Myocyte (in vitro differentiated cells): ENCODE data around the gene SNRPD2. TPM values are rescaled to one million over a fixed set of nuclear protein-coding genes. Genes with fewer than 3 reads are reported as not detected.
A peak's percentile ranks its signal among the peaks of the same experiment; 100 is the strongest.

Experiments
- microRNA counts: library from miRNA; unstranded; fragments of <30 nt; microRNA quantifications from one replicate; lab custom pipeline; 2016
- microRNA-seq: library from miRNA; unstranded; fragments of <30 nt; microRNA quantifications from one replicate; pipeline ENCODE4, GENCODE V29; 2016
- total RNA-seq: library from RNA; depleted of rRNA; stranded (reverse); fragments of >200 nt; gene quantifications from 2 replicates; pipeline ENCODE4 v1.2.3, GENCODE V29; 2014

SNRPD2 gene
- total RNA-seq, 1 donor from 2014 or later = 132 TPM

MicroRNA genes within 50 kb of the gene (microRNA counts, 767-probe panel; counts per million panel counts)
- microRNA hsa-miR-330-3p (lab: Ali Mortazavi, UCI) (not detected), microRNA hsa-miR-330-5p (lab: Ali Mortazavi, UCI) (not detected), microRNA hsa-miR-642a-5p (lab: Ali Mortazavi, UCI) (not detected), microRNA hsa-miR-642b-3p (lab: Ali Mortazavi, UCI) (not detected)

Small RNAs within 50 kb of the gene (microRNA-seq; reads per million reads assigned to microRNA genes)
- gene MIR330 = 30.0 reads per million, percentile 42 among the genes with 10 or more reads in this experiment
- not detected for gene MIR642A
- not detected for gene MIR642B

Other genes with a start within 250 kb of the SNRPD2 start
- 2.0 and 4.1 TPM in 2 replicates for gene FOSB, start 224.0 kb downstream of the SNRPD2 start, total RNA-seq
- 120 and 139 TPM in 2 replicates for gene RTN2, start 194.9 kb downstream of the SNRPD2 start, total RNA-seq
- 0.26 and 0.64 TPM in 2 replicates for gene PPM1N, start 193.5 kb downstream of the SNRPD2 start, total RNA-seq
- gene VASP, start 184.5 kb downstream of the SNRPD2 start, total RNA-seq = 54.9 and 75.2 TPM in 2 replicates
- 16.1 and 21.0 TPM in 2 replicates for gene OPA3, start 107.2 kb downstream of the SNRPD2 start, total RNA-seq
- not detected in 2 replicates for gene GPR4, start 89.7 kb downstream of the SNRPD2 start, total RNA-seq
- 24.7 and 25.5 TPM in 2 replicates for gene EML2, start 52.6 kb downstream of the SNRPD2 start, total RNA-seq
- gene GIPR, start 23.7 kb downstream of the SNRPD2 start, total RNA-seq = 0.37 TPM in 1 of 2 replicates, not detected in the other
- gene QPCTL, start 713 bp upstream of the SNRPD2 start, total RNA-seq = 11.2 and 16.6 TPM in 2 replicates
- 9.0 TPM in 2 replicates for gene FBXO46, start 38.9 kb upstream of the SNRPD2 start, total RNA-seq
- not detected in 2 replicates for gene MEIOSIN, start 41.5 kb upstream of the SNRPD2 start, total RNA-seq
- gene SIX5, start 77.3 kb upstream of the SNRPD2 start, total RNA-seq = 13.0 and 17.6 TPM in 2 replicates
- 907 and 1,143 TPM in 2 replicates for gene DMPK, start 90.5 kb upstream of the SNRPD2 start, total RNA-seq
- gene DMWD, start 100.9 kb upstream of the SNRPD2 start, total RNA-seq = 60.2 and 62.3 TPM in 2 replicates
- gene RSPH6A, start 123.4 kb upstream of the SNRPD2 start, total RNA-seq = 0.11 TPM in 1 of 2 replicates, not detected in the other
- 39.8 and 40.5 TPM in 2 replicates for gene SYMPK, start 171.2 kb upstream of the SNRPD2 start, total RNA-seq
- not detected in 2 replicates for gene FOXA3, start 172.4 kb upstream of the SNRPD2 start, total RNA-seq
- 45.1 and 52.6 TPM in 2 replicates for gene IRF2BP1, start 194.2 kb upstream of the SNRPD2 start, total RNA-seq
- 5.1 and 5.8 TPM in 2 replicates for gene MYPOP, start 210.7 kb upstream of the SNRPD2 start, total RNA-seq
- not detected in 2 replicates for gene NANOS2, start 222.8 kb upstream of the SNRPD2 start, total RNA-seq